GM18868 (cell line): ENCODE measurements around the gene ITGB1.
A peak's percentile ranks its signal among the peaks of the same experiment; 100 is the strongest.
"Not testable (repeated sequence)": the region's sequence is repeated elsewhere in the genome, so short reads cannot be mapped to it uniquely, and the experiment has no call there.

Source experiments
- ATAC-seq: cut with Tn5 transposase; IDR thresholded peaks from one replicate; pipeline ENCODE4 v1.9.1; 2021; ENCODE audit warnings: mild to moderate bottlenecking, moderate library complexity; ENCODE audit not compliant: unreplicated experiment

The ITGB1 gene

GRCh38 chr10:32980558-32981468, 22.8 kb upstream of the ITGB1 start:
- ATAC-seq: peak; percentile 99

DNA sequence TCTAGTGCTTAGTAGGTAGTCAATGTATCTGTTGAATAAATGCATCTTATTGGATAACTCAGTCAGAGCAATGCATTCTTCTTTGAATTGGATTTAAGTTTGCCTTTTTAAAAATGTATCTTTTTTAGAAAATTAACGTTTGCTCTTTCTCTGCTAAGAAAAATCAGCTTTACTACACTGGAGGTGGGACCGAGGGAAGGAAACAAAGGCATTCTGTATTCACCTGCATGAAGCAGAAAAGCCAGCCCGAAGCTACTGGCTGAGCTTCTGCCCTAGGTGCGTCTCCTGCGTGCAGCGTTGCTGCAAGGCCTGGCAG, 22.2 kb upstream of the ITGB1 start:
- no peak for ATAC-seq

DNA sequence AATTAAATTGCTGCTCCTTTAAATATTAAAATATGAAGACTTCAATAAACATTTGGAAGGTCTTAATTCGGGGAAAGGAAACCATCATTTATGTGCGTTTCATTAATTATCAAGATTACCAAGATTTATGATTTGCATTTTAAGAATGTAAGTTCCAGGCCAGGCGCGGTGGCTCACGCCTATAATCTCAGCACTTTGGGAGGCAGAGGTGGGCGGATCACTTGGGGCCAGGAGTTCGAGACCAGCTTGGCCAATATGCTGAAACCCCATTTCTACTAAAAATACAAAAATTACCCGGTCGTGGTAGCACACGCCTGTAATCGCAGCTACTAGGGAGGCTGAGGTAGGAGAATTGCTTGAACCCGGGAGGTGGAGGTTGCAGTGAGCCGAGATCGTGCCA, 21.7 kb upstream of the ITGB1 start:
- not testable (repeated sequence) for ATAC-seq

- ATAC-seq: no peak
Observed at GRCh38 chr10:32979041-32979440, 21.0 kb upstream of the ITGB1 start.

GRCh38 chr10:32977846-32978809, 20.1 kb upstream of the ITGB1 start:
- not testable (repeated sequence) for ATAC-seq

- ATAC-seq: no peak
Observed at GRCh38 chr10:32976338-32976737, 18.3 kb upstream of the ITGB1 start.

DNA sequence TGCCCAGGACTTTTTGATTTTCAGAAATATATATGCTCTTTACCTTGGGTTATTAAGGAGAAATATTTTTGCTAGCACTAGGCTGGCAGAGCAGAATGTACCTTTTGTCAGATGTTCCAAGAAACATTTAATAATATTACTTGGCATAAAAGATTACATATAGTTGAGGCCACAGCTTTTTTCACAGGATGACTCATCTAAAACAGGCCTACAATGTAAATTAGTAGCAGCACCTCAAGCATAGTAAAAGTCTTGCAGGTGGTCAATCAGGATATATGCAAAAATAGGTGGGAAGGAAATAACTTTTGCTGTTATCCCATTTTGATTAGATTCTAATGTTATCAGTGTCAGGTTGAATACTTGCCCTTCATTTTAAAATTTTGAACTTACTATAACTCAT, 14.9 kb upstream of the ITGB1 start:
- ATAC-seq: no peak

GRCh38 chr10:32972460-32972859, 14.4 kb upstream of the ITGB1 start:
- ATAC-seq: no peak

DNA sequence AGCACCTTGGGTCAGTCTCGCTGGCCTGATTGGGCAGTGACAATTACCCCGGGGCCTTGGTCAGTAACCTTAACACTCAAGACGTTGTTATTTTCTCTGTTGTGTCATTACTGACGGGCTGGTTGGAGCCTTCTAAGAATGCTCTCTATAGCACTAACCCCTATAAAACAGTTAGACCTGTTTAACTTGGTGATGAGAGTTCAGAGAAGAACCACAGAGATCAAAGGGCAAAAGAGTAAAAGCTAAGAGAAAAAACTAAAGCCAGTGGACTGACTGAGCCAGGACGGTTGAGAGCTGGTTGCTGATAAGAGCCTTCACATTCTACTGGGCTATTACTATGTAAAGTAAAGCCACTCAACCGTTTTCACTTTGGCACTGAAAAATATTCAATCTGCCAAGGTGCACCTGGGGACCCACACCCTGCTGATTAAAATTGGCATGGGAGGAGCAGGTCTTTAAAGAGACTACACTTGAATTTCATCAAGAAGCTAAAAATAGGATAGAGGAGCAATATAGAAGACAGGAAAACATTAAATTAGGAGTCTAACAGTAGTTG, 13.6 kb upstream of the ITGB1 start:
- ATAC-seq: no peak

- ATAC-seq: peak; percentile 76
Observed at GRCh38 chr10:32970910-32971309, 12.9 kb upstream of the ITGB1 start.

GRCh38 chr10:32964270-32964669, 6.2 kb upstream of the ITGB1 start:
- no peak for ATAC-seq

DNA sequence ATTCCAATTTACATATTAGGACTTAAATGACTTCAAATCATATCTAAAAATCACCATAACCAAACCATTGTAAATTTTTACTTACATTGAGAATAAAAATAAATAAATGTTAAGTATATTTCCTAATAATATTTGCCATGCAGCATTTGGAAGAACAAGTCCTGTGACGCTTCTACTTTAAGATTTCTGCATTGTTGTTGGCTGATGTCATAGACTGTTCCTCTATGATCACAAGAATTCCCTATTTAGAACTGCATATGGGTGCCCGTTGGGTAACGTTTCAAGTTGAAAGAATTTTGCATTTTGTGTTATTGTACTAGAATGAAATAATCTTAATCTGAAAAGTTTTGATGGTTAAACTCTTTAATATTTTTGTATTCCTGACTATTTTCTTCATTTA, 5.1 kb upstream of the ITGB1 start:
- ATAC-seq: no peak

GRCh38 chr10:32962521-32962920, 4.5 kb upstream of the ITGB1 start:
- ATAC-seq: no peak

GRCh38 chr10:32961895-32962369, 3.9 kb upstream of the ITGB1 start:
- ATAC-seq: no peak

DNA sequence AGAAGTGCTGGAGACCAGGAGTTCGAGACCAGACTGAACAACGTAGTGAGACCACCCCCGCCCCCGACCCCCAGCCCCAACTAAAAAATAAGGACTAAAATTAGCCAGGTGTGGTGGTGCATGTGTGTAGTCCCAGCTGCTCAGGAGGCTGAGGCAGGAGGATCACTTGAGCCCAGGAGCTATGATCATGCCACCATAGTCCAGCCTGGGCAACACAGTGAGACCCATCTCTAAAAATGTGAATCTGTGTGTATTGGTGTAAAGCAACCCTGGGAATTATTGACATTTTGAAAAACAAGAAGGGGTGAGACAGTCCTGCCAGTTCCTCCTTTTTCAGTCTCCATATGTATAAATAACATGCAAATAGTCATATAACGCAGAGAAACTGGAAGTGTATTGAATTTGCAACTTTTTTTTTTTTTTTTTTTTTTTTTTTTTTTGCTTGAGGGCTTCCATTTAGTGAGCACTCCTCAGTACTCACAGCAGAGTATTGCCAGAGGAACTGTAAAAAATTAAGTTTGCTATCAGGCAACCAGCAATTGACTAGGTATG, 3.4 kb upstream of the ITGB1 start:
- no peak for ATAC-seq

- ATAC-seq: no peak
Observed at GRCh38 chr10:32960022-32960421, 2.0 kb upstream of the ITGB1 start.

DNA sequence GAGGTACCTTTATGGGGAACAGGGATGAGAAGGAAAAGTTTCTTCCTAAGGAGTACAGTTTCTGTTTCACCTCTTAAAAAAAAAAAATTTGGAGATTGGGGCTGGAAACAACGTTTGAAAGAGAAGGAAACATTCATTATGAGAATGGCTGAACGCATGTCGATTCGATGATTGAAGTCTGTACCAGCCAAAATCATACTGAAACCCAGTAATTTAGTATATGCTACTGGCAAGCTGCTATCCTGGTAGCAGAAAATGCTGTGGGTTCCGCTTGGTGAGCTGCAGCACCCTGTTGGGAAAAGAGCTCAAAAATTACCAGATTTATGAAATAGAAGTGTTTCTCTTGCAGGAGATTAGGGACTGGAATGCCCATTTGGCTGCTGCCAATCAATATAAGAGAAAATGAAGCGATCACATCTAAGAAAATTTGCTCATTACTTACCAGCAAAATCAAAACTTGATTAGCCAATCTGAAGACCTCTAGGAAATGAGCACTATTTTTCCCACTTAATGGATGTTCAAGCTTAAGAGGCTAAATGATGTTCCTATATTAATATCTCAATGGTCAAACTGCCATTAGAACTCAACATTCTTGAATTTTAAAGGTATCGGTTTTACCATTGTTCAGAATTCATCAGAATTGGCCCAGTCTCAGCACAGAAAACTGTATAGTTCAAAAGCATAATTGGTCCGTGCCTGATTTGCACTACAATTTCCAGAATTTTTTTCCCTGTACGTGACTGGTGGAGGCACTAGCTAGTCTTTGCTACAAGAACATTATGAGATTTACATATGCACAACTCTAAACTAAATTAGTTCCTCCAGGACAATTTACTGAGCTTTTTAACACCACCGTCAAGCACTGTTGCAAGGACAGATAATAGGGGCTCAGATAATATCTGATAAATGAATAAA, 1.2 kb upstream of the ITGB1 start:
- ATAC-seq: peak; percentile 57

DNA sequence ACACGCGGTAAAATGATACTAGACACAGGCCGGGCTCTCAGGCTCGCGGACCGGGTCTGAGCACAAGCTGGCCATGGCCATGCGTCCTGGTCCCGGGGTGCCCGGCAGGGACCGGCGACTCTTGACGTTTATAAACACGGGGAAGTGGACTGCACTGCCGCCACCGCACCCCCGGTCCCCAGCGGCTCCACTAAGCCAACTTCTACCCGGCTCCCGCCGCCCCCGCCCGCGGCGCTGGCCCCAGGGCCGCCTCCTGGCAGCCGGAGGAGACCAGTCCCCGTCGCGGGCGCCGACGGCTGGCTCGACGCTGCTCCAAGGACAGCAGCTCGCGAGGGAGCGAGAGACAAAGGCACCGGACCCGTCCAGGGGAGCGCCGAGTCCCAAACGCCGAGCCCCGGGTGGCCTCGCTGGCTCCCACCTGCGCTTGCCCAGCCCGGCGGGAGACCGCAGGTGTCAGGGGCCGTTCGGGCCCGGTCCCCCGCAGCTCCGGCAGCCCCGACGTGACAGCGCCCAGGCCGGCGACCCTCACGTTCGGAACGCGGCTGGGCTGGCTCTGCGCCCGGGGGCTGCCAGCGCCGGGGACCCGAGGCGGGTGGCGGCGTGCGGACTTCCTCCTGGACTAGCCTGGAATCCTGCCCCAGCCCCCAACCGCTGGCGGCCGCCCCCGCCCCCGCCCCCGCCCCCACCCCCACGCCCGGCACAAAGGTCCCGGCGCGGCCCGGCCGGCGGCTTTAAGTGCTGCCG, 517 bp downstream of the ITGB1 start:
- peak; percentile 27 for ATAC-seq
